GM03348 (cell line): ENCODE results near the gene PLEKHA6.

Experiments
- DNase-seq: peaks from one replicate; pipeline ENCODE4 v3.0.0; 2012; ENCODE audit warnings: low spot score

The PLEKHA6 gene

GRCh38 chr1:204213668-204214662 lies 145.8 kb downstream of the PLEKHA6 start, which contains the start of gene GOLT1A:
Gene GOLT1A (minus strand): TSS chr1:204213988. CDS start chr1:204213906, 82 bp downstream.
- DNase-seq, result peak; percentile 81

DNA sequence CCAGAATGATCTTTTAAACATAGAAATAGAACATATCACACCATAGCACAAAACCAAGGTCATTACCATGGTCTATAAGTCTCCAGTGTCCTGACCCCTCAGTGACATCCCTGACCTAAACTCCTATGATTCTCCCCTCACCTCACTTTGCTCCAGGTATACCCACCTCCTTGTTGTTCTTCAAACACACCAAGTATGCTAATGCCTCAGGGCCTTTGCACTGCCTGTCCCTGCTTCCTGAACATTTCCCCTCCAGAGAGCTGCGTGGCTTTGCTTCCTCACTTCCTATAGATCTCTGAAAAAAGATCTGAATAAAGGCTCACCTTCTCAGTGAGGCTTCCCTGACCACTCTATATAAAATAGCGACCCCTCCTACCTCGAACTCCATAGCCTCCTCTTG lies 147.0 kb downstream of the PLEKHA6 start:
- no peak for DNase-seq

GRCh38 chr1:204211046-204211445 lies 148.7 kb downstream of the PLEKHA6 start:
- DNase-seq, result no peak

DNA sequence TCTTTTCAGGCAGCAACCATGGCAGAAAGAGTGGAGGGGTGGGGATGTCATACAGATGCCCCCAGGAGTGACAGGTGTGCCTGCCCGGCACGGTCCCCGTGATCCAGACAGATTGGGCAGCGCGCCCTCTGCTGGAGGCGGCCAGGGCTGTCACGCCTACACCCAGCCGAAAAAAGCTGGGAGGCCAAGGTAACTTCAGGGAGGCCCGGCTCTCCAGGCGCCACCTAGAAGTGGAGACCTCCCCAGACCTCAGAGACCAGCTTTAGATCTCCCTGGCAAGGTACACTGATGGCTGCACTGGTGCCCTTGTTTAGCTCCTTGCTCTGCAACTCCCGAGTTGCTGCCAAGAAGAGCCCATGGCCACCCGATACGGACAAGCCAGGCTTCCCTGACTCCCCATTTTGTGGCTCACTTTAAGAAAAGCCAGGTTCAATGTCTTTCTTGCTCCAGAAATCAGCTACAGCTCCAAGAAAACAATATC lies 152.6 kb downstream of the PLEKHA6 start:
- peak; percentile 89 for DNase-seq

GRCh38 chr1:204206121-204206520 lies 153.6 kb downstream of the PLEKHA6 start:
- peak; percentile 50 for DNase-seq

DNA sequence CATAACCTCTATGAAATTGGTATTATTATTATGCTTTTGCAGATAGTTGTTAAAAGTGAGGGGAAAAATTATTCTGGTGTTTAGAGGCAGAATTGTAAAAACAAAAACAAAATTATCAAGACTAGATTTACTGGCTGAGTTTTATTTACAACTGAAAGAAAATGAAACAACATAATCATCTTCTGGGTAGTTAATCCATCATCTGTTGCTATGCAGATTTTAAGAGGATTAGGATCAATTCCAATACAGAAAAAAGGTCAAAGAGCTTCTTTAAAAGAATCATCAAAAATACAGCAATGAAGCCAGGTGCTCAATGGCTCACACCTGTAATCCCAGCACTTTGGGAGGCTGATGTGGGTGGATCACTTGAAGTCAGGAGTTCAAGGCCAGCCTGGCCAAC lies 154.2 kb downstream of the PLEKHA6 start:
- no peak for DNase-seq

DNA sequence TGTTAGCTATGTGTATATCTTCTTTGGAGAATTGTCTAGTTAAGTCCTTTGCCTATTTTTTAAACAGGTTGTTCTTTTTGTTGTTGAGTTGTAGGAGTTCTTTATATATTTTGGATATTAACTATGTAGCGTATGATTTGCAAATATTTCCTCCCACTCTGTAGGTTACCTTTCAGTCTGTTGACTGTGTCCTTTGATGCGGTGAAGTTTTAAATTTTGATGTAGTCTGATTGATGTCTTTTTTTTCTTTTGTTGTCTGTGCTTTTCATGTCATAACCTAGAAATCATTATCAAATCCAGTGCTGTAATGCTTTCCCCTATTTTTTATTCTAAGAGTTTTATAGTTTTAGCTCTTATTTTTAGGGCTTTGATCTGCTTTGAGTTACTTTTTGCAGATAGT lies 154.8 kb downstream of the PLEKHA6 start:
- no peak for DNase-seq

DNA sequence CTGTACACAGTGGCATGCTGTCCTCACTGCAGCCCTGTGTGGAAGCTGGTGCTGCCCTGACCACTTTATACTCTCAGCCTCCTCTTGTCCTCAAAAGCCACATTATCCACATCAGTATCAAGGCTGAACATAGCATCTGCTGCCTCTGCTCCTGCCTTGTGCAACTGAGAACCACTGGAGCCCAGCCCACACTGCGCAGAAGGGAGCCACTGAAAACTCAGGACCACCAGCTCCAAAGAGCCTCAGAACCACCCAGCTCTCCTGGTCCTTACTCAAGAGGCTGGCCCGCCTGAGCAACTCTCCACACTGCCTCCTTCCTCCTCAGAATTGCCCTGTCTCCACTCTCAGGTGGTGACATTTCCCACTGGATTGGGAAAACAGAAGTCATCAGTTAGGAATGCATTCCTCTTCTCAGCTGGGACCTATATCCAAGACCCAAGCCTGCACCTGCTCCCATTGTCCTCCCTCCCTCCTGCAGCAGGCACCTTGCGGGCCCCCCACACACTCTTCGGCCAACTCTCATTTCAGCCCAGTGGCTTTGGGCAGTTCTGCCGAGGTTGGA lies 156.4 kb downstream of the PLEKHA6 start:
- DNase-seq, result no peak

- no peak for DNase-seq
Observed at GRCh38 chr1:204202481-204202880, 157.2 kb downstream of the PLEKHA6 start.

GRCh38 chr1:204201348-204202040 lies 158.2 kb downstream of the PLEKHA6 start:
- no peak for DNase-seq

- DNase-seq, result no peak
Observed at GRCh38 chr1:204199579-204199978, 160.2 kb downstream of the PLEKHA6 start.

- DNase-seq, result peak; percentile 70
Observed at GRCh38 chr1:204198348-204199340, 161.1 kb downstream of the PLEKHA6 start.

DNA sequence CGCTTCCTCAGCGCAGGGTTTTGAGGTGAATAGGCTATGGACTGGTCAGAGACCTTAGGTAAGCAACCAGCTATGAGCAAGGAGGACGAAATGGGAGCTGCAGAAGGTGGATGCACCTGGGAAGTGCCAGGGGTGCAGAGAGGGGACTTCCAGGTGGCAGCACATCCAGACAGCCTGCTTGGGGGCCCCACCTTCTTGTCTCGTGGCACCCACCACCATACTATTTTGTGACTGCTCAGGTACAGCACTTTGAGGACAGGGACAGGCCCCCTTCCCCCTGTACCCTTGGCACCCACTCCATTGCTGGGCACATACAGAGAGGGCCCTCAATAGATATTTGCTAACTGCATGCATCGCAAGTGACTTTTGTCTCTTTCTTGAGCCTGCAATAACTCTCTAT lies 162.7 kb downstream of the PLEKHA6 start:
- DNase-seq, result no peak

DNA sequence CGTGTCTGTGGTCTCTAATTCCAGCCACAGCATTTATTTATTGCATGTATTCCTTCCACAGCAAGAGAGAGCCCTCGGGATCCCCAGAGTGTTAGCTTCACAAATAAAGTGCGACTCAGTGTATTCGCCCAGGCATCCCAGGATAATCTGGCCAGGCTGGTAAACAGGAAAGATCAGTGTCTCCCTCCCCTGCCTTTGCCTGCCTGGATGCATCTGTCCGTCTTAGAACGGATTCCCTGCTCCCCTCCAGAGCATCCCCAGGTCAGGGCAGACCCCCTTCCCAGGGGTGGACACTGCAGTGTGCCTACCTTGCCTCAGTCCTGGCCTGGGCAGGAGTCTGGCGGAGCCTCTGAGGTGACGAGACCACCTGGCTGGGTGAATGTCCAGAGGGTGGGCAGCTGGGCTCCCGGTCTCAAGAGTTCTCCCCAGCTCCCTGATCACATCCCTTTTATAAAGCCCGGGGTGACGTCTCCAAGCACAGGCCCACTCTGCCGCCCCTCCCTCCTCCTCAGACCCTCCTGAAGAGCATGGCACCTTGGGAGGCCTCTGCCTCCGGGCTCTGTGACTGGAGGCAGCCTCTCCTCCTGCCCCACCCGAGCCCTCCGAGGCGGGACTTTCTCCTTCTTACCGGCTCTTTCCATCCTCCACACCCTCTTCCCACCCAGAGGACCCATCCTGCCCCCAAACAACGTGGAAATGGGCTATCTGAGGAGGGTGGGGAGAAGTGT lies 163.5 kb downstream of the PLEKHA6 start, which contains the start of gene KISS1:
KISS1 (minus strand) TSS at position 424 of the 728 bp plus-strand sequence. CDS start 3,615 bp downstream, outside the sequence.
- no peak for DNase-seq

- DNase-seq, result no peak
Observed at GRCh38 chr1:204194771-204195170, 165.0 kb downstream of the PLEKHA6 start.

DNA sequence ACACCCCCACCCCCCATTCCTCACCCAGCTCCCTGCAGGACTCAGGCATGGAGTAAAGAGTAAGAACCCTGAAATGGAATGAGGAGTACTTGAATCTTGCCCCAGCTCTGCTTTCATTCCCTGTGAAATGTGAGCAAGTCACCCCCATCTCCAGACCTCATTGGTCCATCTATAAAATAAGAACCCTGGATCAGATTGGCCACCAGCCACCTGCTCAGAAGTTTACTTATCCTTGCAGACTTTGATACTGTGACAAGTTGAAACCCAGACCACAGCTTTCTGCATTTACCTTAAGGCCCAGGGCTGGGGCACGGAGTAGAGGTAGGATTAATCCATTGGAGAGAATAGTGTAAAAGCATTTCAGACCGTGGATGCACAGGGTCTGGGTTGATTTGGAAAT lies 165.6 kb downstream of the PLEKHA6 start:
- no peak for DNase-seq

GRCh38 chr1:204192589-204193352 lies 167.0 kb downstream of the PLEKHA6 start:
- no peak for DNase-seq

- DNase-seq, result no peak
Observed at GRCh38 chr1:204192046-204192445, 167.7 kb downstream of the PLEKHA6 start.

GRCh38 chr1:204191456-204191855 lies 168.3 kb downstream of the PLEKHA6 start:
- DNase-seq, result no peak
